NB4 (cell line): Measurements from ENCODE around the gene GDF10.

ENCODE experiments used
- CTCF ChIP-seq: IDR thresholded peaks from one replicate; pipeline ENCODE4 v1.5.1; 2012; ENCODE audit warnings: low read depth, low read length
- MAX ChIP-seq: IDR thresholded peaks from 2 replicates; pipeline ENCODE4 v1.6.1; 2011; ENCODE audit warnings: low read depth, low read length
- MYC ChIP-seq: IDR thresholded peaks from 2 replicates; pipeline ENCODE4 v1.6.1; 2011; ENCODE audit warnings: low read depth, low read length

GRCh38 chr10:47350671-47351640, 51.0 kb downstream of the GDF10 start:
- TF ChIP-seq CTCF (no peak), MYC (no peak), MAX (no peak)
